WERI-Rb-1 (cell line): ENCODE data around the gene MUC5AC.

Source experiments
- DNase-seq: peaks from one replicate; pipeline ENCODE4 v3.0.0-alpha.2; 2020
- H3K27ac ChIP-seq: fragments of 250-450 bp; sonication (Bioruptor Pico); 2 replicates; pipeline ENCODE4 v1.5.1; 2020; ENCODE audit warnings: mild to moderate bottlenecking, moderate library complexity
- H3K27me3 ChIP-seq: fragments of 250-450 bp; sonication (Bioruptor Pico); 2 replicates; pipeline ENCODE4 v1.5.1; 2021; ENCODE audit warnings: mild to moderate bottlenecking, low read depth, moderate library complexity; ENCODE audit not compliant: insufficient read depth, severe bottlenecking
- H3K36me3 ChIP-seq: fragments of 250-450 bp; sonication (Bioruptor Pico); 2 replicates; pipeline ENCODE4 v1.5.1; 2020; ENCODE audit warnings: mild to moderate bottlenecking, moderate library complexity
- H3K4me3 ChIP-seq: 2 replicates; pipeline ENCODE4 v1.5.1; 2011; ENCODE audit warnings: low read depth, mild to moderate bottlenecking, control low read depth, low read length
- H3K9me3 ChIP-seq: fragments of 250-450 bp; sonication (Bioruptor Pico); 2 replicates; pipeline ENCODE4 v1.5.1; 2021; ENCODE audit warnings: mild to moderate bottlenecking, moderate library complexity; ENCODE audit not compliant: severe bottlenecking
- CTCF ChIP-seq: IDR thresholded peaks from 2 replicates; pipeline ENCODE4 v1.5.1; 2011; ENCODE audit warnings: low read depth, mild to moderate bottlenecking, control low read depth, inconsistent platforms, low read length

The MUC5AC gene

DNA sequence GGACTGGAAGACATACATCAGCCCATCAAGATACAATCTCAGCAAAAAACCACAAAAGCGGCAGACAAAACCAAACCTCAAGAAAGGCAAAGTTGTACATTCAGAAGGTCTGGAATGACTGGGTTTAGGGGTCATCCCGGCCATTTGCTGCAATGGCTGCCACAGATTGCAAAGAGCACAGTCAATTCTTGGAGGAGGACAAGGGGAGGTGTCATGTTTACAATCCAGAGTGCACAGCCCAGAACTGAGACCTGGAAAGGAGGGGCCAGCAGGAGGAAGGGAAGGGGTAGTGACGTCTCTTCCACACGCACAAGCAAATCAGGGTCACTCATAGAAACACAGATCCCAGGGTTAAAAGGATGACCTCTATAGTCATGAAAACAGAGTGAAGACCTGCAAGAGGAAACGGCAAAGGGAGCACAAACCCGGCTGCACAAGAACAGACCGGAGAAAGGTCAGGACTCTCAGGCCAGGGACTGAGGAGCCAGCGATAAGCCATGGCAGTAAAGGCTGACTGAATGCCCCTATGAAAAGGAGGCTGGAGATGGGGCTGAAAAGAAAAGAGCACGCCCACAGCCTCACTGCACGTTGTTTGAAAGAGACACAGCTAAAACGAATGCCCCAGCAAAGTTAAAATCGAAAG, 18.2 kb upstream of the MUC5AC start:
- no peak overlapping the region for H3K27ac ChIP-seq
- DNase-seq = no peak
- peaks cover 21% of the 10 kb centered on the region for H3K9me3 ChIP-seq
- H3K36me3 ChIP-seq = no peaks in the 10 kb centered on the region
- no peak for TF ChIP-seq CTCF
- no peaks in the 10 kb centered on the region for H3K27me3 ChIP-seq
- H3K4me3 ChIP-seq = no peak overlapping the region

GRCh38 chr11:1140642-1141490, 16.9 kb upstream of the MUC5AC start:
- no peaks in the 10 kb centered on the region for H3K27me3 ChIP-seq

DNA sequence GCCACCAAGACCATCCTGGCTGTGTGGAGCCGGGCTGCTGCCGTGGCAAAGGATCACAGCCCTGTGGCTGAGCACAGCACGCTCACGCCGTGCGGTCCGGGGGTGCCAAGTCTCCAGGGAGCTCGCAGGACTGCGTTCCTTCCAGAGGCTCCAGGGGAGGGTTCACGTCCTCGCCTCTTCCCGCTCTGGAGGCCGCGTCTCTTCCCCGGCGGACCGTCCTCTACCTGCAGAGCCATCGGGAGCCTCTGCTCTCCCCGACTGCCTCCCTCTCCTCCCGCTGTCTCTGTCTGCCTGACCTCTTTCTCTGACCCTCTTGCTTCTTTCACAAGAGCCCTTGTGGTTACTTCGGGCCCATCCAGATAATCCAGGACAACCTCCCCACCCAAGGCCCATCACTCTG, 11.4 kb upstream of the MUC5AC start:
- TF ChIP-seq CTCF = no peak
- H3K27me3 ChIP-seq = no peaks in the 10 kb centered on the region
- DNase-seq = no peak

More at GRCh38 chr11:1140642-1141490, 16.9 kb upstream of the MUC5AC start:
- Histone ChIP-seq H3K9me3 (peaks cover 23% of the 10 kb centered on the region), H3K4me3 (no peak overlapping the region), H3K36me3 (no peaks in the 10 kb centered on the region), H3K27ac (no peak overlapping the region)
- no peak for TF ChIP-seq CTCF
- DNase-seq = no peak

DNA sequence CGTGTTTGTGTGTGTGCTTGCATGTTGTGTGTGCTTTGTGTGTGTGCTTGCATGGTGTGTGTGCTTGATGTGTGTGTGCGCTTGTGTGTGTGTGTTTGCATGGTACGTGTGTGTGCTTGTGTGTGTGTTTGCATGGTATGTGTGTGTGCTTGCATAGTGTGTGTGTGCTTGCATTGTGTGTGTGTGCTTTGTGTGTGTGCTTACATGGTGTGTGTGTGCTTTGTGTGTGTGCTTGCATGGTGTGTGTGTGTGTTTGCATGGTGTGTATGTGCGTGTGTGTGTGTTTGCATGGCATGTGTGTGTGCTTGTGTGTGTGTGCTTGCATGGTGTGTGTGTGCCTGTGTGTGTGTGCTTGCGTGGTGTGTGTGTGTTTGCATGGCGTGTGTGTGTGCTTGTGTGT, 10.0 kb upstream of the MUC5AC start:
- Histone ChIP-seq H3K27ac (no peak overlapping the region), H3K9me3 (peaks cover 18% of the 10 kb centered on the region), H3K36me3 (no peaks in the 10 kb centered on the region), H3K4me3 (no peak overlapping the region), H3K27me3 (no peaks in the 10 kb centered on the region)
- no peak for DNase-seq
- no peak for TF ChIP-seq CTCF

More for the DNA sequence above, 11.4 kb upstream of the MUC5AC start:
- Histone ChIP-seq H3K9me3 (peaks cover 23% of the 10 kb centered on the region), H3K36me3 (no peaks in the 10 kb centered on the region), H3K27ac (no peak overlapping the region), H3K4me3 (no peak overlapping the region)

DNA sequence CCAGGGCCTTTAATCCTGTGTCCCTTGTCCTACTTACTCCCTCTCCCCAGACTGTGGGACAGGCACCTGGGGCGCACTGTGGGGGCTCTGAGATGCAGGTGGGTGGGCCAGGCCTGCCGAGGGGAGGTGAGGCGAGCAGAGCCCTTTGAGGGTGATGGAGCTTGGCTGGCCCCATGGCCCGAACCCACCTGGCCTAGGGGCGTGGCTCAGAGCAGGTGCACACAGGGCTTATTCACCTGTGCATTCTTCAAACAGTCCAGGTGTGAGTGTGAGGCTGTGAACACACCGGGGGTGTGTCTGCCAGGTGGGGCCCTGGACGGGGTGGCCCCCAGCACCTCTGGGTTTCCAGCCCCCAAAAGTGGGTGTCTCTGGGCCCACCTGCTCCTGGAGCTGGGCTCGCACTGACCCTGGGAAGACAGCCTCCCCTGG, 9.0 kb upstream of the MUC5AC start:
- Histone ChIP-seq H3K9me3 (peaks cover 8% of the 10 kb centered on the region), H3K27ac (no peak overlapping the region), H3K36me3 (no peaks in the 10 kb centered on the region), H3K27me3 (no peaks in the 10 kb centered on the region), H3K4me3 (no peak overlapping the region)
- no peak for DNase-seq
- TF ChIP-seq CTCF = no peak
